ENCODE measurements around the gene DNAJC12.
"Not testable (repeated sequence)": the region's sequence is repeated elsewhere in the genome, so short reads cannot be mapped to it uniquely, and the experiment has no call there.

Gene DNAJC12

GRCh38 chr10:67839511-67839910 lies 1.5 kb upstream of the DNAJC12 start:
- DNase-seq: not testable (repeated sequence)

GRCh38 chr10:67836972-67837371 lies 1.0 kb downstream of the DNAJC12 start:
- DNase-seq: no peak

GRCh38 chr10:67836488-67836887 lies 1.5 kb downstream of the DNAJC12 start:
- no peak for DNase-seq

GRCh38 chr10:67835541-67836394 lies 2.2 kb downstream of the DNAJC12 start:
- not testable (repeated sequence) for DNase-seq

- no peak for DNase-seq
Observed at GRCh38 chr10:67834375-67834774, 3.6 kb downstream of the DNAJC12 start.

- no peak for DNase-seq
Observed at GRCh38 chr10:67827811-67828210, 10.2 kb downstream of the DNAJC12 start.

GRCh38 chr10:67819768-67820204 lies 18.2 kb downstream of the DNAJC12 start:
- no peak for DNase-seq

- DNase-seq: no peak
Observed at GRCh38 chr10:67818323-67818722, 19.7 kb downstream of the DNAJC12 start.

GRCh38 chr10:67816719-67817118 lies 21.3 kb downstream of the DNAJC12 start:
- no peak for DNase-seq

- DNase-seq: no peak
Observed at GRCh38 chr10:67815571-67816059, 22.4 kb downstream of the DNAJC12 start.

GRCh38 chr10:67812007-67812406 lies 26.0 kb downstream of the DNAJC12 start:
- no peak for DNase-seq

GRCh38 chr10:67809107-67809506 lies 28.9 kb downstream of the DNAJC12 start:
- DNase-seq: no peak

GRCh38 chr10:67808704-67809103 lies 29.3 kb downstream of the DNAJC12 start:
- no peak for DNase-seq

GRCh38 chr10:67807855-67808456 lies 30.0 kb downstream of the DNAJC12 start:
- no peak for DNase-seq

GRCh38 chr10:67804395-67804678 lies 33.7 kb downstream of the DNAJC12 start:
- DNase-seq: no peak

GRCh38 chr10:67803588-67804394 lies 34.2 kb downstream of the DNAJC12 start:
- DNase-seq: no peak

GRCh38 chr10:67802767-67803538 lies 35.0 kb downstream of the DNAJC12 start:
- no peak for DNase-seq

GRCh38 chr10:67801118-67801517 lies 36.9 kb downstream of the DNAJC12 start:
- DNase-seq: no peak

- no peak for DNase-seq
Observed at GRCh38 chr10:67794909-67795460, 43.0 kb downstream of the DNAJC12 start.

- DNase-seq: no peak
Observed at GRCh38 chr10:67794256-67794655, 43.7 kb downstream of the DNAJC12 start.

- DNase-seq: no peak
Observed at GRCh38 chr10:67793313-67793712, 44.7 kb downstream of the DNAJC12 start.

GRCh38 chr10:67792653-67793052 lies 45.3 kb downstream of the DNAJC12 start:
- DNase-seq: no peak
